Activated CD4-positive, alpha-beta T cell treated with anti-CD3 and anti-CD28 coated beads, Interleukin-2, Interleukin-6, amounts not matched to agents 100 ng/mL and 50 ng/mL, durations not matched to agents 16 hours and 8 hours (primary cell): ENCODE data around the gene ZBTB12.

Experiments used
- DNase-seq: peaks from one replicate; pipeline ENCODE4 v3.0.0-alpha.2; 2020

Gene ZBTB12

GRCh38 chr6:31896493-31896855 lies 5.4 kb downstream of the ZBTB12 start:
- DNase-seq, result no peak

GRCh38 chr6:31892821-31893220 lies 9.1 kb downstream of the ZBTB12 start:
- no peak for DNase-seq

GRCh38 chr6:31889331-31889972 lies 12.4 kb downstream of the ZBTB12 start:
- no peak for DNase-seq

- DNase-seq, result peak; percentile 61
These were observed 13.3 kb downstream of the ZBTB12 start for GRCh38 chr6:31888276-31889258.

GRCh38 chr6:31887173-31888007 lies 14.5 kb downstream of the ZBTB12 start:
- no peak for DNase-seq

GRCh38 chr6:31886541-31886991 lies 15.3 kb downstream of the ZBTB12 start:
- no peak for DNase-seq

- no peak for DNase-seq
These were observed 17.3 kb downstream of the ZBTB12 start for GRCh38 chr6:31884528-31885035.

GRCh38 chr6:31883676-31884075 lies 18.2 kb downstream of the ZBTB12 start:
- DNase-seq, result no peak

- DNase-seq, result no peak
These were observed 19.5 kb downstream of the ZBTB12 start for GRCh38 chr6:31882344-31882743.

- no peak for DNase-seq
These were observed 20.6 kb downstream of the ZBTB12 start for GRCh38 chr6:31881136-31881859.

GRCh38 chr6:31880616-31881015 lies 21.3 kb downstream of the ZBTB12 start:
- no peak for DNase-seq

GRCh38 chr6:31879901-31880300 lies 22.0 kb downstream of the ZBTB12 start:
- no peak for DNase-seq

- no peak for DNase-seq
These were observed 22.7 kb downstream of the ZBTB12 start for GRCh38 chr6:31879143-31879542.

GRCh38 chr6:31878726-31879125 lies 23.2 kb downstream of the ZBTB12 start, which contains the start of gene SLC44A4:
SLC44A4 (minus strand) TSS chr6:31878997; CDS start chr6:31878980, 17 bp downstream.
- DNase-seq, result no peak

- no peak for DNase-seq
These were observed 23.7 kb downstream of the ZBTB12 start for GRCh38 chr6:31878222-31878621.

- DNase-seq, result no peak
These were observed 24.2 kb downstream of the ZBTB12 start for GRCh38 chr6:31877651-31878161.

- DNase-seq, result no peak
These were observed 24.7 kb downstream of the ZBTB12 start for GRCh38 chr6:31877125-31877650.

- DNase-seq, result no peak
These were observed 25.5 kb downstream of the ZBTB12 start for GRCh38 chr6:31876357-31876756.

- no peak for DNase-seq
These were observed 26.0 kb downstream of the ZBTB12 start for GRCh38 chr6:31875877-31876276.

GRCh38 chr6:31874836-31875572 lies 26.9 kb downstream of the ZBTB12 start:
- no peak for DNase-seq
